NCI-H128 (cell line): ENCODE results near the gene CIB2.

Experiments
- DNase-seq: peaks from one replicate; lab custom pipeline; 2025; ENCODE audit not compliant: unreplicated experiment; lab: John Stamatoyannopoulos, UW

Gene CIB2

GRCh38 chr15:78069462-78070029 lies 61.7 kb downstream of the CIB2 start:
- no peak for DNase-seq

- DNase-seq: no peak
These were observed 62.2 kb downstream of the CIB2 start for GRCh38 chr15:78069052-78069414.

GRCh38 chr15:78067328-78068228 lies 63.7 kb downstream of the CIB2 start:
- DNase-seq: no peak

GRCh38 chr15:78065973-78066946 lies 65.0 kb downstream of the CIB2 start:
- no peak for DNase-seq

GRCh38 chr15:78065284-78065872 lies 65.9 kb downstream of the CIB2 start:
- no peak for DNase-seq

- no peak for DNase-seq
These were observed 66.7 kb downstream of the CIB2 start for GRCh38 chr15:78064544-78064943.

GRCh38 chr15:78063970-78064385 lies 67.3 kb downstream of the CIB2 start:
- no peak for DNase-seq

GRCh38 chr15:78063217-78063616 lies 68.0 kb downstream of the CIB2 start:
- DNase-seq: no peak

GRCh38 chr15:78061963-78062427 lies 69.2 kb downstream of the CIB2 start:
- DNase-seq: peak; percentile 26

- no peak for DNase-seq
These were observed 71.0 kb downstream of the CIB2 start for GRCh38 chr15:78060232-78060631.

GRCh38 chr15:78059110-78059839 lies 72.0 kb downstream of the CIB2 start:
- DNase-seq: no peak

GRCh38 chr15:78058401-78058935 lies 72.8 kb downstream of the CIB2 start:
- no peak for DNase-seq

- no peak for DNase-seq
These were observed 73.4 kb downstream of the CIB2 start for GRCh38 chr15:78057803-78058202.

GRCh38 chr15:78056714-78057269 lies 74.5 kb downstream of the CIB2 start:
- no peak for DNase-seq

- DNase-seq: no peak
These were observed 75.1 kb downstream of the CIB2 start for GRCh38 chr15:78055919-78056713.

- no peak for DNase-seq
These were observed 76.3 kb downstream of the CIB2 start for GRCh38 chr15:78054966-78055365.
